ENCODE data around the gene KRTAP12-4.
"Not testable (repeated sequence)": the region's sequence is repeated elsewhere in the genome, so short reads cannot be mapped to it uniquely, and the experiment has no call there.

The KRTAP12-4 gene

GRCh38 chr21:44613386-44614155 is 40.9 kb downstream of the KRTAP12-4 start:
- DNase-seq (ENCODE audit: low read depth in 1 of 2, low spot score in 1 of 2), result no peak
- in situ Hi-C loops (cut with HindIII; ENCODE audit: low pct_unique_long_range_greater_than_20kb, low sequenced_read_pairs), result no loop called here
- no peak for TF ChIP-seq JUND (IDR thresholded peaks at IDR 0.05; ENCODE audit: low read depth)

DNA sequence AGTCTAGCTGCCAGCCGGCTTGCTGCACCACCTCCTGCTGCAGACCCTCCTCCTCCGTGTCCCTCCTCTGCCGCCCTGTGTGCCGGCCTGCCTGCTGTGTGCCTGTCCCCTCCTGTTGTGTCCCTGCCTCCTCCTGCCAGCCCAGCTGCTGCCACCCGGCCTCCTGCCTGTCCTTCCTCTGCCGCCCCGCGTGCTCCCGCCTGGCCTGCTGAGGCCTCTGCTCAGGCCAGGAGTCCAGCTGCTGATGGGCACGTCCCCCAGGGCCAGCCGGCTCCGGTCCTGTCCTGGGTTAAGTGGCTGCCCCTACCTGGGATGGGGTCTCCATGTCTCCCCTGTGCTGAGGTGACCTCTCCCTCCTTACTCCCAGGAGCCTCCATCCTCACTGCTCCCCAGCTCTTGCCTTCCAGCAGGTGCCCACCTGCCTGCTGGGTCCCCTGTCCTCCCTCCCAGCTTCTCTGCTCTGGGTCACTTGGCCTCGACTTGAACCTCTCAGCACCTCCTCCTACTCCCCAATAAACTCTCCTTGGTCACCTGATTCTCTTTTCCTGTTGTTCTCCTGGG is 41.7 kb downstream of the KRTAP12-4 start:
- no peak for DNase-seq (ENCODE audit: low read depth in 1 of 2, low spot score in 1 of 2)
- no peak for TF ChIP-seq JUND (IDR thresholded peaks at IDR 0.05; ENCODE audit: low read depth)
- in situ Hi-C loops (cut with HindIII; ENCODE audit: low pct_unique_long_range_greater_than_20kb, low sequenced_read_pairs), result no loop called here

GRCh38 chr21:44612029-44612486 is 42.4 kb downstream of the KRTAP12-4 start, which contains the start of gene KRTAP10-8:
KRTAP10-8 (plus strand) TSS chr21:44612079; CDS start chr21:44612101, 22 bp downstream.
- no peak for TF ChIP-seq JUND (IDR thresholded peaks at IDR 0.05; ENCODE audit: low read depth)
- in situ Hi-C loops (cut with HindIII; ENCODE audit: low pct_unique_long_range_greater_than_20kb, low sequenced_read_pairs), result no loop called here
- DNase-seq (ENCODE audit: low read depth in 1 of 2, low spot score in 1 of 2), result no peak

- DNase-seq (ENCODE audit: low read depth in 1 of 2, low spot score in 1 of 2), result no peak
- in situ Hi-C loops (cut with HindIII; ENCODE audit: low pct_unique_long_range_greater_than_20kb, low sequenced_read_pairs), result no loop called here
- TF ChIP-seq JUND (IDR thresholded peaks at IDR 0.05; ENCODE audit: low read depth), result no peak
Measured at GRCh38 chr21:44611551-44611950, 42.9 kb downstream of the KRTAP12-4 start.

DNA sequence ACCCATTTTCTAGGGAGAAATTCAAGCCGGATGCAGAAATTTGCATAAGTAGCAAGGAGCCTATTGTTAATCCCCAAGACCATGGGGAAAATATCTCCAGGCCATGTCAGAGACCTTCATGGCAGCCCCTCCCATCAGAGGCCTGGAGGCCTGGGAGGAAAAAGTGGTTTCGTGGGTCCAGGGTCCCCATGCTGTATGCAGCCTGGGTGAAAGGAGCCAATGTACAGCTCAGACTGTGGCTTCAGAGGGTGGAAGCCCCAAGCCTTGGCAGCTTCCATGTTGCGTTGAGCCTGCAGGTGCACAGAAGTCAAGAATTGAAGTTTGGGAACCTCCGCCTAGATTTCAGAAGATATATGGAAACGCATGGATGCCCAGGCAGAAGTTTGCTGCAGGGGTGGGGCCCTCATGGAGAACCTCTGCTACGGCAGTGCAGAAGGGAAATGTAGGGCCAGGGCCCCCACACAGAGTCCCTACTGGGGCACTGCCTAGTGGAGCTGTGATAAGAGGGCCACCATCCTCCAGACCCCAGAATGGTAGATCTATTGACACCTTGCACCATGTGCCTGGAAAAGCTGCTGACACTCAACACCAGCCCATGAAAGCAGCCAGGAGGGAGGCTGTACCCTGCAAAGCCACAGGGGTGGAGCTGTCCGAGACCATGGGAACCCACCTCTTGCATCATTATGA is 44.2 kb downstream of the KRTAP12-4 start:
- DNase-seq (ENCODE audit: low read depth in 1 of 2, low spot score in 1 of 2); in situ Hi-C loops (cut with HindIII; ENCODE audit: low pct_unique_long_range_greater_than_20kb, low sequenced_read_pairs): not testable (repeated sequence)

- in situ Hi-C loops (cut with HindIII; ENCODE audit: low pct_unique_long_range_greater_than_20kb, low sequenced_read_pairs), result no loop called here
- no peak for DNase-seq (ENCODE audit: low read depth in 1 of 2, low spot score in 1 of 2)
- TF ChIP-seq JUND (IDR thresholded peaks at IDR 0.05; ENCODE audit: low read depth), result no peak
Measured at GRCh38 chr21:44609193-44609592, 45.3 kb downstream of the KRTAP12-4 start.

- no peak for DNase-seq (ENCODE audit: low read depth in 1 of 2, low spot score in 1 of 2)
- TF ChIP-seq JUND (IDR thresholded peaks at IDR 0.05; ENCODE audit: low read depth), result no peak
- in situ Hi-C loops (cut with HindIII; ENCODE audit: low pct_unique_long_range_greater_than_20kb, low sequenced_read_pairs), result no loop called here
Measured at GRCh38 chr21:44606495-44606894, 48.0 kb downstream of the KRTAP12-4 start.

Measured in T47D (cell line).